HG03558 (cell line): ENCODE results near the gene YAP1.
"Not testable (repeated sequence)": the region's sequence is repeated elsewhere in the genome, so short reads cannot be mapped to it uniquely, and the experiment has no call there.

Experiments used
- ATAC-seq: cut with Tn5 transposase; IDR thresholded peaks from one replicate; pipeline ENCODE4 v1.9.1; 2021; ENCODE audit warnings: moderate number of reproducible peaks; ENCODE audit not compliant: unreplicated experiment; ENCODE audit errors: extremely low read depth

YAP1 gene

GRCh38 chr11:102194990-102195389 lies 84.7 kb downstream of the YAP1 start:
- ATAC-seq: no peak

GRCh38 chr11:102196351-102196750 lies 86.1 kb downstream of the YAP1 start:
- ATAC-seq: no peak

GRCh38 chr11:102196816-102197215 lies 86.6 kb downstream of the YAP1 start:
- no peak for ATAC-seq

GRCh38 chr11:102197670-102198139 lies 87.5 kb downstream of the YAP1 start:
- ATAC-seq: no peak

- ATAC-seq: no peak
Measured at GRCh38 chr11:102199673-102200072, 89.4 kb downstream of the YAP1 start.

- not testable (repeated sequence) for ATAC-seq
Measured at GRCh38 chr11:102200325-102200724, 90.1 kb downstream of the YAP1 start.

GRCh38 chr11:102201776-102202175 lies 91.5 kb downstream of the YAP1 start:
- ATAC-seq: no peak

GRCh38 chr11:102202972-102203371 lies 92.7 kb downstream of the YAP1 start:
- ATAC-seq: no peak

- no peak for ATAC-seq
Measured at GRCh38 chr11:102204174-102204573, 93.9 kb downstream of the YAP1 start.

GRCh38 chr11:102205805-102206204 lies 95.6 kb downstream of the YAP1 start:
- no peak for ATAC-seq

- ATAC-seq: no peak
Measured at GRCh38 chr11:102208835-102209234, 98.6 kb downstream of the YAP1 start.

GRCh38 chr11:102214623-102215022 lies 104.4 kb downstream of the YAP1 start:
- no peak for ATAC-seq

GRCh38 chr11:102216433-102217075 lies 106.3 kb downstream of the YAP1 start:
- no peak for ATAC-seq

- no peak for ATAC-seq
Measured at GRCh38 chr11:102220728-102221467, 110.7 kb downstream of the YAP1 start.

- ATAC-seq: no peak
Measured at GRCh38 chr11:102223859-102224258, 113.6 kb downstream of the YAP1 start.

GRCh38 chr11:102225689-102226568 lies 115.7 kb downstream of the YAP1 start:
- no peak for ATAC-seq

GRCh38 chr11:102226702-102227490 lies 116.6 kb downstream of the YAP1 start:
- no peak for ATAC-seq

GRCh38 chr11:102229510-102230123 lies 119.4 kb downstream of the YAP1 start:
- ATAC-seq: no peak

GRCh38 chr11:102230186-102230585 lies 119.9 kb downstream of the YAP1 start:
- no peak for ATAC-seq

GRCh38 chr11:102230911-102231310 lies 120.7 kb downstream of the YAP1 start:
- ATAC-seq: no peak
